Activated CD4-positive, alpha-beta T cell treated with anti-CD3 and anti-CD28 coated beads for 36 hours (primary cell): ENCODE measurements around the gene FHIT. TPM values are rescaled to one million over a fixed set of nuclear protein-coding genes. Genes with fewer than 3 reads are reported as not detected.

Experiments
- ATAC-seq: fragments of 200-7000 bp; cut with Tn5 transposase; one replicate; pipeline ENCODE4 v1.10.0; 2021; ENCODE audit warnings: mild to moderate bottlenecking, moderate library complexity
- CTCF ChIA-PET: fragments of 350-600 bp; sonication (Branson Sonifier 250); formaldehyde crosslinking; loops from one replicate; lab custom pipeline; 2021; ENCODE audit warnings: antibody characterized with exemption; lab: Charles Lee
- POLR2A ChIA-PET: fragments of 350-600 bp; sonication (Branson Sonifier 250); formaldehyde crosslinking; loops from one replicate; lab custom pipeline; 2021; ENCODE audit warnings: antibody characterized with exemption, inconsistent platforms; lab: Charles Lee
- DNase-seq: peaks from one replicate; pipeline ENCODE4 v3.0.0-alpha.2; 2020
- H3K27ac Mint-ChIP-seq: one replicate; pipeline ENCODE4 v1.8.0; 2021; ENCODE audit warnings: mixed read lengths
- H3K27me3 Mint-ChIP-seq: one replicate; pipeline ENCODE4 v1.8.0; 2021; ENCODE audit warnings: mixed read lengths
- H3K36me3 Mint-ChIP-seq: one replicate; pipeline ENCODE4 v1.8.0; 2021; ENCODE audit warnings: low read depth, mixed read lengths
- H3K4me1 Mint-ChIP-seq: one replicate; pipeline ENCODE4 v1.8.0; 2021; ENCODE audit warnings: mixed read lengths
- H3K4me3 Mint-ChIP-seq: one replicate; pipeline ENCODE4 v1.8.0; 2021; ENCODE audit warnings: mild to moderate bottlenecking, moderate library complexity, mixed read lengths
- H3K9me3 Mint-ChIP-seq: one replicate; pipeline ENCODE4 v1.8.0; 2021; ENCODE audit warnings: low read depth, mixed read lengths
- intact Hi-C, 2 experiments: fragments of 100-400 bp; cut with DNase I in 1 of 2; cut with micrococcal nuclease in 1 of 2; formaldehyde crosslinking; loops; one replicate each; pipeline versions ENCODE4 v1.14.2 to v1.15.1; 2022 to 2024; cut with DNase I, micrococcal nuclease
- total RNA-seq, 2 experiments: library from RNA; stranded (reverse); gene quantifications; one replicate each; pipeline ENCODE4 v1.2.3, GENCODE V29; 2021

Gene FHIT
- total RNA-seq, 2 experiments from 2014 or later = 10.2 to 13.1 TPM

GRCh38 chr3:60276615-60277014 lies 974.6 kb downstream of the FHIT start:
- Mint-ChIP-seq H3K36me3 (no peaks in the 10 kb centered on the region), H3K9me3 (no peaks in the 10 kb centered on the region), H3K27me3 (no peaks in the 10 kb centered on the region), H3K27ac (no peak overlapping the region), H3K4me3 (no peak overlapping the region), H3K4me1 (no peaks in the 10 kb centered on the region)
- no peak for ATAC-seq
- no peak for DNase-seq
- intact Hi-C loops = no loop called here
- CTCF ChIA-PET = no interaction called here
- POLR2A ChIA-PET = no interaction called here

- Mint-ChIP-seq H3K9me3 (no peaks in the 10 kb centered on the region), H3K4me1 (no peaks in the 10 kb centered on the region), H3K27me3 (no peaks in the 10 kb centered on the region), H3K4me3 (no peak overlapping the region), H3K27ac (no peak overlapping the region), H3K36me3 (no peaks in the 10 kb centered on the region)
- ATAC-seq (no peak), DNase-seq (no peak)
- intact Hi-C loops = no loop called here
- ChIA-PET POLR2A (interaction anchor here (0.6 kb wide), 1 partner anchor 171 kb away, joined by 4 read pairs; no protein-coding TSS in a partner anchor), CTCF (no interaction called here)
Measured at GRCh38 chr3:60274646-60275045, 976.6 kb downstream of the FHIT start.

GRCh38 chr3:60274098-60274497 lies 977.2 kb downstream of the FHIT start:
- Mint-ChIP-seq H3K27me3 (no peaks in the 10 kb centered on the region), H3K4me3 (no peak overlapping the region), H3K9me3 (no peaks in the 10 kb centered on the region), H3K27ac (no peak overlapping the region), H3K36me3 (no peaks in the 10 kb centered on the region), H3K4me1 (no peaks in the 10 kb centered on the region)
- ATAC-seq (no peak), DNase-seq (no peak)
- intact Hi-C loops = no loop called here
- CTCF ChIA-PET = no interaction called here
- POLR2A ChIA-PET = interaction anchor here (0.6 kb wide), 1 partner anchor 170 kb away, joined by 4 read pairs; no protein-coding TSS in a partner anchor

GRCh38 chr3:60269829-60270266 lies 981.4 kb downstream of the FHIT start:
- H3K4me3 Mint-ChIP-seq = no peak overlapping the region
- no peak overlapping the region for H3K27ac Mint-ChIP-seq
- ATAC-seq (no peak), DNase-seq (no peak)
- no peaks in the 10 kb centered on the region for H3K9me3 Mint-ChIP-seq
- H3K36me3 Mint-ChIP-seq = no peaks in the 10 kb centered on the region
- POLR2A ChIA-PET = no interaction called here
- CTCF ChIA-PET = no interaction called here
- H3K27me3 Mint-ChIP-seq = no peaks in the 10 kb centered on the region
- intact Hi-C loops = no loop called here
- H3K4me1 Mint-ChIP-seq = no peaks in the 10 kb centered on the region

GRCh38 chr3:60269377-60269776 lies 981.9 kb downstream of the FHIT start:
- no peak overlapping the region for H3K27ac Mint-ChIP-seq

GRCh38 chr3:60268123-60268522 lies 983.1 kb downstream of the FHIT start:
- no peaks in the 10 kb centered on the region for H3K9me3 Mint-ChIP-seq
- no peak overlapping the region for H3K4me3 Mint-ChIP-seq
- DNase-seq = no peak
- H3K36me3 Mint-ChIP-seq = no peaks in the 10 kb centered on the region
- no peak overlapping the region for H3K27ac Mint-ChIP-seq
- H3K27me3 Mint-ChIP-seq = no peaks in the 10 kb centered on the region
- ChIA-PET POLR2A (interaction anchor here (0.6 kb wide), 1 partner anchor 122 kb away, joined by 3 read pairs; no protein-coding TSS in a partner anchor), CTCF (no interaction called here)
- ATAC-seq = no peak
- no peaks in the 10 kb centered on the region for H3K4me1 Mint-ChIP-seq
- intact Hi-C loops = no loop called here

More at GRCh38 chr3:60269377-60269776, 981.9 kb downstream of the FHIT start:
- intact Hi-C loops = no loop called here
- H3K4me1 Mint-ChIP-seq = no peaks in the 10 kb centered on the region
- H3K4me3 Mint-ChIP-seq = no peak overlapping the region
- POLR2A ChIA-PET = no interaction called here
- no peaks in the 10 kb centered on the region for H3K27me3 Mint-ChIP-seq
- CTCF ChIA-PET = no interaction called here
- ATAC-seq (no peak), DNase-seq (no peak)
- no peaks in the 10 kb centered on the region for H3K9me3 Mint-ChIP-seq
- H3K36me3 Mint-ChIP-seq = no peaks in the 10 kb centered on the region

- CTCF ChIA-PET = no interaction called here
- Mint-ChIP-seq H3K36me3 (no peaks in the 10 kb centered on the region), H3K27me3 (no peaks in the 10 kb centered on the region), H3K27ac (no peak overlapping the region), H3K4me3 (no peak overlapping the region), H3K9me3 (no peaks in the 10 kb centered on the region), H3K4me1 (peaks cover 11% of the 10 kb centered on the region)
- DNase-seq (no peak), ATAC-seq (no peak)
- intact Hi-C loops = no loop called here
- POLR2A ChIA-PET = no interaction called here
Measured at GRCh38 chr3:60266444-60266843, 984.8 kb downstream of the FHIT start.

GRCh38 chr3:60263191-60263590 lies 988.1 kb downstream of the FHIT start:
- ATAC-seq (no peak), DNase-seq (no peak)
- POLR2A ChIA-PET = no interaction called here
- CTCF ChIA-PET = no interaction called here
- no peaks in the 10 kb centered on the region for H3K9me3 Mint-ChIP-seq
- peaks cover 11% of the 10 kb centered on the region for H3K4me1 Mint-ChIP-seq
- no peaks in the 10 kb centered on the region for H3K27me3 Mint-ChIP-seq
- intact Hi-C loops = no loop called here
- no peaks in the 10 kb centered on the region for H3K36me3 Mint-ChIP-seq
- H3K27ac Mint-ChIP-seq = no peak overlapping the region
- no peak overlapping the region for H3K4me3 Mint-ChIP-seq

GRCh38 chr3:60262546-60262945 lies 988.7 kb downstream of the FHIT start:
- no peaks in the 10 kb centered on the region for H3K9me3 Mint-ChIP-seq
- CTCF ChIA-PET = no interaction called here
- DNase-seq = no peak
- peaks cover 11% of the 10 kb centered on the region for H3K4me1 Mint-ChIP-seq
- H3K36me3 Mint-ChIP-seq = no peaks in the 10 kb centered on the region
- intact Hi-C loops = no loop called here
- H3K27me3 Mint-ChIP-seq = no peaks in the 10 kb centered on the region
- ATAC-seq = no peak
- POLR2A ChIA-PET = no interaction called here
- H3K27ac Mint-ChIP-seq = peak overlapping the region; percentile 30
- no peak overlapping the region for H3K4me3 Mint-ChIP-seq

- no peaks in the 10 kb centered on the region for H3K27me3 Mint-ChIP-seq
- H3K9me3 Mint-ChIP-seq = no peaks in the 10 kb centered on the region
- CTCF ChIA-PET = no interaction called here
- peaks cover 18% of the 10 kb centered on the region for H3K4me1 Mint-ChIP-seq
- DNase-seq = no peak
- no peaks in the 10 kb centered on the region for H3K36me3 Mint-ChIP-seq
- no peak overlapping the region for H3K27ac Mint-ChIP-seq
- no peak overlapping the region for H3K4me3 Mint-ChIP-seq
- intact Hi-C loops = no loop called here
- POLR2A ChIA-PET = no interaction called here
- no peak for ATAC-seq
Measured at GRCh38 chr3:60260546-60260945, 990.7 kb downstream of the FHIT start.

- CTCF ChIA-PET = interaction anchor here (1.0 to 1.4 kb wide), 2 partner anchors 11 to 93 kb away, joined by 3 to 4 read pairs; no protein-coding TSS in a partner anchor
Measured at GRCh38 chr3:60250810-60251209, 1000.4 kb downstream of the FHIT start.

GRCh38 chr3:60250206-60250605 lies 1001.0 kb downstream of the FHIT start:
- DNase-seq (no peak), ATAC-seq (no peak)
- no peaks in the 10 kb centered on the region for H3K27me3 Mint-ChIP-seq
- ChIA-PET POLR2A (no interaction called here), CTCF (no interaction called here)
- no peak overlapping the region for H3K27ac Mint-ChIP-seq
- H3K9me3 Mint-ChIP-seq = no peaks in the 10 kb centered on the region
- peaks cover 8% of the 10 kb centered on the region for H3K4me1 Mint-ChIP-seq
- intact Hi-C loops = no loop called here
- H3K36me3 Mint-ChIP-seq = no peaks in the 10 kb centered on the region
- H3K4me3 Mint-ChIP-seq = no peak overlapping the region

More at GRCh38 chr3:60250810-60251209, 1000.4 kb downstream of the FHIT start:
- DNase-seq = no peak
- Mint-ChIP-seq H3K4me3 (no peak overlapping the region), H3K9me3 (no peaks in the 10 kb centered on the region), H3K36me3 (no peaks in the 10 kb centered on the region), H3K4me1 (peaks cover 8% of the 10 kb centered on the region), H3K27ac (no peak overlapping the region), H3K27me3 (no peaks in the 10 kb centered on the region)
- no peak for ATAC-seq
- POLR2A ChIA-PET = no interaction called here
- intact Hi-C loops = no loop called here
